ENCODE measurements around the gene LRP1.

LRP1 gene

DNA sequence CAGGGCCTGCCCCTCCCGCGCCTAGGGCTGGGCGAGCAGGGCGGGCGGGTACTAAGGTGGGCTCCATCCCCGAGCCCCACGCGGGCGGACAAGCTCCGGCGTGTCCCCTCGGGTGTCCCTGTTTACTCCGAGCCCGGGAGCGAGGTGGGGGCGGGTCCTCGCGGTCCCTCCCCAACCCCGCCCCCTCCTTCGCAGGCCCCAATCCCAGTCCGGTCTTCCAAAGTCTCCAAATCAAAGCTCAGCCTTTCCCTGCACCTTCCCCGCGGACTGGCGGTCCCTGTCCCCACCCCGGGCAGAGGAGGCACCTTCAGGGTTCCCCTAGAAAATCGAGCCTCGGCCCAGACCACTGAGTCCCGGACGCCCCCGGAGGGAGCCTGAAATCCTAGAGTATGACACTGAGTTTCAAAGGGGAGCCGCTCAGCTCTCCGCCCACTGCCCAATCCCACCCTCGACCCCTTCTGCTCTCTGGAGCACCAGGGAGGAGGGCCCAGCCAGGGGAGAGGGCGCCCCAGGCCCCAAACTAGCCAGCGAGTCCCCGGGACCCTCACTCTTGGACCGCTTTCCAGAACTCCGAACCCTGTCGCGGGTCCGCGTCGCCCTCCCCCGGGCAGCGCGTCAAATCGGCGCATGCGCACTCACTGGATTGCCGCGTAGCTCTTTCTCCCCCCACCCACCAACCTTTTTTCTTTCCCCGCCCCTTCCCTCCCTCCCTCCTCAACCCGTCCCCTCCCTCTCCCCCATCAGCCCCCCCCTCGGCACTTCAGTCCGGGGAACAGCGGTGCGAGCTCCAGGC is at the start of gene LRP1:
TSS of gene LRP1 (plus strand) at position 758 of the 793 bp plus-strand sequence. CDS start 482 bp downstream, outside the sequence.
- peak; percentile 96 for DNase-seq (ENCODE audit: low spot score)

DNA sequence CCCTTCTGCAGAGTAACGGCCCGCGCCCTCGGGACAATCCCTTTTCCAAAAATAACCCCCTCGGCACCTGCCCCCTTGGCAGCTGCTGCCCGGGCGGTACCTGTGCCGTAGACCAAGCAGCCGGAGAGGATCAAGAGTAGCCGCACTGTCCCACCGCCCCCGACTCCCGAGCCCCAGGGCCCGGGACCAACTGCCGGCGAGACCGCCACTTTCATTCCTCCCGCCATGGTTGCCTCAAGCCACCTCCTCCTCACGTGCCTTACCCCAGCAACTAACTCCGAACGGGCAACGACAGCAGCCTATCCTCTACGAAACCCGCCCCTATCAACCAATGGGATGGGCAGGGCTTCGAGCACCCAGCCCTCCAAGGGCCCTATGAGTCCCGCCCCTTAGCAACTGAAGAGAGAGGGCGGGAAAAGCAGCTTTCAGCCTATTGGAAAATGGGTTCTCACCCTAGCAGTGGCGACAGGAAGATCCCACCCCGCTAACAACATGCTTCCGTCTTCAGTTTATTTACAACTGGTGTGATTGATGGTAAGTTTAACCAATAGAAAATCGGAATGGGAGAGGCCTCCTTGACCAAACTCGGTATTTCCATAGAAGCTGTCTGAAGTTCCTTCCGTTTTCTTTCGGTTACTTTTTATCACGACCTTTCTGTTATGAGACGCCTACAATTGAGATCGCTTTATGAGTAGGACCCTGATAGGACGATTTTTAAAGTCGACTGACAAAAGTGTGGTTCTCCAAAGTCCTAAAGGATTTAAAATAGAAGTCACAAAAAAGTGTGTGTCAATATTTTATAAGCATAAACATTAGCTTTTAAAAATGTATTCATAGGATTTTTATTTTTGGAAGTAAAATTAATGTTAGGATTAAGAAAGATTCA is 49.5 kb upstream of the LRP1 start, which contains the start of gene NEMP1:
TSS of gene NEMP1 (minus strand) at position 273 of the 886 bp plus-strand sequence. CDS start at position 227, 46 bp downstream.
- peak; percentile 91 for DNase-seq (ENCODE audit: low spot score)

DNA sequence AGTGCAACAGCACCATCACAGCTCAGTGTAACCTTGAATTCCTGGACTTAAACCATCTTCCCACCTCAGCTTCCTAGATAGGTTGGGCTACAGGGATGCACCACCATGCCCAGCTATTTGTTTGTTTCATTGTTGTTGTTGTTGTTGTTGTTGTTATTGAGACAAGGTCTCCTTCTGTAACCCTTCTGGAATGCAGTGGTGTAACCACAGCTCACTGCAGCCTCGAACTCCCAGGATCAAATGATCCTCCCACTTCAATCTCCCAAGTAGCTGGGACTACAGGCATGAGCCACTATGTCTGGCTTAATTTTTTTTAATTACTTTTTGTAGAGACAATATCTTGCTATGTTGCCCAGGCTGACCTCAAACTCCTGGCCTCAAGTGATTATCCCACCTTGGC is 48.5 kb upstream of the LRP1 start:
- DNase-seq (ENCODE audit: low spot score), result no peak

DNA sequence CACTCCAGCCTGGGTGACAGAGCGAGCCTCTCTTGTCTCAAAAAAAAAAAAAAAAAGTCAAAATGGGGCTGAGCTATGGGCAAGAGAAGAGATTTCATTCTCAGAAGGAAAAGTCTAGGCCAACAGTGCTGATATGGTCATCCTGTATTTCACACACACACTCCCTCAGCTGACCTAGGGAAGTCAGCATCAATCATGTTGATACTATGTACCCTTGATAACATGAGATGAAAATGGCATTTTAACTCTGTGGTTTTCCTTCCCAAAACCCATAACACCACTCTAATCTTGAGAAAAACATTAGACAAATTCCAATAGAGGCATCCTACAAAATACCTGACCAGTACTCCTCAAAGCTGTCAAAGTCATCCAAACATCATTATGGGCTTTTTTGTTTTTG is 47.4 kb upstream of the LRP1 start:
- no peak for DNase-seq (ENCODE audit: low spot score)

DNA sequence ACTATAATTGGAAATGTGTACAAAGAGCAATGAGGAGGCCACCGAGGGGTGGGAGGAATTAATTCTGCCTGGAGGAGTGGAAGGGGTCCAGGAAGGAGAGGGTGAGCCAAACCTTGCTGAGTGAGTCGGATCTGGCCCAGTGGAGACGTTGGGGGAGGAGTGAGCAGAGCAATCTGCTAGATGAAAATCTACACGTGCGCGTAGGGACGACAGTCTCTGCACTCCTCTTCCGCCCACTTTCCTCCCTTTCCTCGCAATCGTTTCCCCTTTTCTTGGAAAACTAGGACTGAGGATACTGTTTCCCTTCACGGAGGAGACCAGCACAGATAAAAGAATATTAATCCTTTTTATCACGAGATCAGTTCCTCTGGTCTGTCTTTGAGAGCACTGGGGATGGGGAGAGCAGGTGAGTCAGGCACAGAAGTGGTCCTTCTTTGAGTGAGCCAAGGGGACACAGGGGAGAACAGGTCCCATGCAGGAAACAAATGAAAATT is 42.2 kb upstream of the LRP1 start:
- no peak for DNase-seq (ENCODE audit: low spot score)

DNA sequence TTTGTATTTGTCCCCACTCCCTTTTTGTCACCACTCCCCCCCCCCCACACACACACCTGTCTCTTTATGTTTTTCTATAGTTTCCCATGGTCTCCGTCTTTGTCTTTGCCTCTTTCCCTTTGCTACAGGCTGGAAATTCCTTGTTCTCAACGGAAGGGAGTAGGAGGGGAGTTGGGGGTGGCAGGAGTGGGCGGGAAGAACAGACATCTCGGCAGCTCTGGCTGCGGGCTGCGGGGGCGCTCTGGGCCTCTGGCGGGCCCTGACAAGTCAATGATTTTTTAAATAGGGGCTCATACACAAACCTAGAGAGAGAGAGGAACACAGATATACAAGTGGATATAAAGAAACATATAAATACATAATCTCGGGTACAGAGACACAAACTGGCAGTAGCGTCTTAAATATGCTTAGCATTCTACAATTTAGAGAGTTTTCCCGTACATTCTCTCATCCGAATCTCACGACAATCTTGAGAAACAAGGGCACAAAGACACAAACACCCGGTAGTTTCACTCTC is 41.7 kb upstream of the LRP1 start:
- DNase-seq (ENCODE audit: low spot score), result no peak

DNA sequence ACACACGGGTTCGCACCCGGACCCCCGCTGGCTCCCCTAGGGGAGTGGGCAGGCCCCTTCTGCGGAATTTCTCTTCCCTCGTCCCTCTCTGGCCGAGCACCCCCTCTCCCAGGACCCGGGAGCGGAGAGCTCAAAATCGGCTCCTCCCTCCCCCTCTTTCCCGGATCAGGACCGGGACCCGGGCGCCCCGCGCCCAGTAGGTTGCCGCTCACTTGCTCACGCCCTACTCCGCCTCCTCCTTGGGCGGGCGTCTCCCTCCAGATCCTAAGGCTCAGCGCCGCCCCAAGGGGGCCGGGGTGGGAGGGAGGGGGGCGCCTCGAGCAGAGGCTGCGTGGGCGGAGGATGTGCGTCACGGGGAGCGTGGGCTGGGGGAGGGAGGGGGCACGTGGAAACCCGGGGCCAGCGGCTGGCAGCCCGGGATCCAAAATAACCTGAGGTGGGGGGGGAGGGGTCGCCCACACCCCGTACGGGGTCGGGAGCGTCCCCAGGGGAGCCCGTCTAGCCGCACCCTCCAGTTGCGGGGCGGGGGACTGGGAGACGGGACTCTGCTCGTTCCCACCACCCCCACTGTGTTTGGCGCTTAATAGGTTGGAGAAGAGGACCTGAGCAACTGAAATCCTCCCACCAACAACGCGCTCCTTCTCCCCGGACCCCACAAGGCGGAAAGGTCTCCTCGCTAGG is 41.1 kb upstream of the LRP1 start:
- DNase-seq (ENCODE audit: low spot score), result peak; percentile 73

DNA sequence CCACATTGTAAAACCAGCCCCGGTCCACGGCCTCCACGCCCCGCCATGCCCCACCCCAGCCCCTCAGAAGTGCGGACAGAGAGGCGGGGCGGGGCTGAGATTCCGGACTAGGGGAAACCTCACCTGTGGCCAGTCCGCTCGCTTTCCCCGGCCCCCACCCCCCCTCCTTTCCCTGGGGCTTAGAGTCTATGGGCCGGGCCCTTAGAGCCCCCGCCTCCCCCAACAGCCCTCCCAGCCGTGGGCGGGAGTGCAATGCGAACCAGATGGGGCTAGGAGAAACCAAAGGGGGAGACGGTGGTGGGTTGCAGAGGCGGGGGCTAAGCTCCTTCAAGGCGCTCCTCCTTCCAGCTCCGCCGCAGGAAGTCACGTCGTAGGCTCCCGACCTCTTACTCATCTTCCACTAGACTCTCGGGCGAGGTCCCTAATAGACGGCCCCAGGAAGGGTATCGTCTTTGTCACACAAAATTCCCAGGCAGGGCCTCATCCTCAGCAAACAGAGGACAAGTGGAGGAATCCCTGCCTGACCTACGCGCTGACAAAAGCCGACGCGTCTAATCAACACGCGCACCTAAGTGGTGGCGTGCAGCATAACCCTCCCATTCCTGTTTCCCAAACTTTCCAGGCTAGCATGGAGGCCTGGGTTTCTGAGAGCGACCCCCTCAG is 40.5 kb upstream of the LRP1 start:
- DNase-seq (ENCODE audit: low spot score), result peak; percentile 78

DNA sequence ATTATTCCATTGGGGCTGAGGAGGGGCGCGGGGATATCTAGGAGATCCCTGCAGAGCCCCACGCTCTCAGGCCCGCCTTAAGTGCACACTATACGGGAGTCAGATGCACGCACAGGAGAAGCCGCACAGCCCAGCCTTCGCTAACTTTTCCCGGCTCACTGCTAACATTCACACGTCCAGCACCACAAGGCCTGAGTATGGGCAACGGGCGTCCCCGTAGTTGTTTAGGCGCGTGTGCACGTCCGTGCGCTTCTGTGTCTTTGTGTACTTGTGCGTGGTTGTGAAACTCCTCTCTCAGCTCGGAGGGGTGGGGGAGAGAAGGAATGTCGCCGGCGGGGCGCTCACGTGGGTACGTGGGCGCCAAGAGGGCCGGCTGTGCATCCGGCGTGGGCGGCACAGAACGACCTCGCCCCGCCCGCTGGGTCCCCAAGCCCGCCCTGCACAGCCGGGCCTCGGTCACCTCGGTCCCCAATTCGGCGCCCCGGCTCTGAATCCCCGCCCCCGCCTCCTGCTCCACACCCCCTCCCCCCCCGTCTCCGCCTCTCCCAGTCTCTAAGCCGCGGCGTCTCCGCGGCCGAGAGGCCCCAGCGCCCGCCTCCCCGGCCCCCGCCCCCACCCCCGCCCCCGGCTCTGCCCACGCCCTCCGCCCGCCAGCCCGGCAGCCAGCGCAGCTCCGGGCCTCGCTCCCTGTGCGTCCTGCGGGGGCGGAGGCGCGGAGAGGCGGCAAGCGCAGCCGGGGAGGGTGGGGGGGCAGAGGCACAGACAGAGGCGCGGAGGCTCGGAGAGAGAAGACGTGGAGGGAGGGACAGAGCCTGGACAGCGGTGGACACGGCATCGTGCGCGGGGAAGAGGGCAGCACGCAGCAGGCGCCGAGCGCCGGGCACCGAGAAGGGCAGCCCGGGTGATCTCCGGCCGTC is 39.7 kb upstream of the LRP1 start, which contains the start of gene NAB2:
TSS of gene NAB2 (plus strand) at position 761 of the 917 bp plus-strand sequence. CDS start 158 bp downstream, outside the sequence.
- DNase-seq (ENCODE audit: low spot score), result peak; percentile 73

DNA sequence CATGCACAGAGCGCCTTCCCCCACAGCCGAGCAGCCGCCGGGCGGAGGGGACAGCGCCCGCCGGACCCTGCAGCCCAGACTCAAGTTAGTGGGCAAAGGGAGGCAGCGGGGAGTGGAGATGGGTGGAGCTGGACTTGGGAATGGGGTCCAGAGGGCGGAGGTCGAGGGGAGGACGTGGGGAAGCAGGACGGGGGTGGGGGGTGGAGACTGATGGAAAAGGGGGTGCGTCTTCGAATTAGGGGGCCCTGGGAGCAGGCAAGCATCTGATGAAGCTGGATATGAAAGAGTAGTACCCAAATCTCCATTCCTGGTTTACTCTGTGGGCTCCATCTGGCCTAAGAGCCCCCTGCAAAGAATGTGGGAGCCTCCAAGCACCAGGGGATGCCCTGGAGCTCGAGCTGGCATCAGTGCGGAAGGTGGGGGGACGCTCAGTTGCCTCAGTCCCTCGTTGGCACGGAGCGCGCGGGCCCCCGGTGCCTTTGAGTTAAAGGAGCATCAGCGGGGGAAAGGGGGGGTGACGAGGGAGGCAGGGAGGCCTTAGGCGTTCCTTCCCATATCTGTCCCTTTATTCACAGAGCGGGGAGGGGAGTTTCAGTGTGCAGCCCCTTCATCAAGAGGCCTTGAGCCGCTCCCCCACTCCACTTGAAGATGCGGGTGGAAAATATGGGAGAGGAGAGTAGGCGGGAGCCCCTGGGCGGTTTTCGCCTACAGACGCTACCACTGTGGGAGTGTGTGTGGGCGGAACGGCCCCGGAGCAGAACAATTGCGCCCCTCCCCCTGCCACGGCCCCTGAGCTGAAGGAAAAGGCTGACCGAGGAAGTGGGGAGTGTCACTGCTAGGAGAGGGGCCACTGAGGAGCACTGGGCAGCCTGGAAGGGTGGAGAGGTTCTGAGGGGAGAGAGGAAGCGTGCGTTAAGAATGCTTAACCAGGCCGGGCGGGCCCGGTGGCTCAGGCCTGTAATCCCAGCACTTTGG is 38.7 kb upstream of the LRP1 start:
- no peak for DNase-seq (ENCODE audit: low spot score)

DNA sequence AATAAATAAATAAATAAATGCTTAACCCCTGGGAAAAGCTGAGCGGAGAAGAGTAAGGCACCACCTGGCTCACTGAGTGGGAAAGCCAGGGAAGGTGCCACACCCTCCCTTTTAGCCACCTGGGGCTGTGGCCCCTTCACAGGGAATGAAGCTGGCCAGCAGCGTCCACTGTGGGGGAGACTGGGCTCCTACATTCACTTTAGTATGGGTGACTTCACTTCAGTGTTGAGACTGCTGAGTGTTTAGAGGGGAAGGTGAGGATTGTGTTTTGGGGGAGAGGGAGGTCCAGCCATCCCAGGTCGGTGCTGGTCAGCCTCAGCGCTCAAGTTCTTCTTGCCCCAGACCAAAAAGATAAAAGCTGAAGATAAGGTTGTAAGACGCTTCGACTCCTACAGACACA is 37.8 kb upstream of the LRP1 start:
- DNase-seq (ENCODE audit: low spot score), result no peak

DNA sequence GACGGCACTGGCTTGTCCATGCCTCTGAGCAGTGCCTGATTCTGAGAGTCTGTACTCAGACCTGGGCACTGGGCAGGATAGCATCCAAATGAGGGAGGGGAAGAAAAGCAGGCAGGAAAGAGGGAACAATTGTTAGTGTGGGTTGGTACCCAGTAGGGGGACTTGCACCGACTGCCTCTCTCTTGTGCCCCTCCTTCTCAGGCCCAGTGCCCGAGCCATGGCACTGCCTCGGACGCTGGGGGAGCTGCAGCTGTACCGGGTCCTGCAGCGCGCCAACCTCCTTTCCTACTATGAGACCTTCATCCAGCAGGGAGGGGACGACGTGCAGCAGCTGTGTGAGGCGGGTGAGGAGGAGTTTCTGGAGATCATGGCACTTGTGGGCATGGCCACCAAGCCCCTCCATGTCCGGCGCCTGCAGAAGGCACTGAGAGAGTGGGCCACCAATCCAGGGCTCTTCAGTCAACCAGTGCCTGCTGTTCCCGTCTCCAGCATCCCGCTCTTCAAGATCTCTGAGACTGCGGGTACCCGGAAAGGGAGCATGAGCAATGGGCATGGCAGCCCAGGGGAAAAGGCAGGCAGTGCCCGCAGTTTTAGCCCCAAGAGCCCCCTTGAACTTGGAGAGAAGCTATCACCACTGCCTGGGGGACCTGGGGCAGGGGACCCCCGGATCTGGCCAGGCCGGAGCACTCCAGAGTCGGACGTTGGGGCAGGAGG is 37.2 kb upstream of the LRP1 start:
- DNase-seq (ENCODE audit: low spot score), result no peak

DNA sequence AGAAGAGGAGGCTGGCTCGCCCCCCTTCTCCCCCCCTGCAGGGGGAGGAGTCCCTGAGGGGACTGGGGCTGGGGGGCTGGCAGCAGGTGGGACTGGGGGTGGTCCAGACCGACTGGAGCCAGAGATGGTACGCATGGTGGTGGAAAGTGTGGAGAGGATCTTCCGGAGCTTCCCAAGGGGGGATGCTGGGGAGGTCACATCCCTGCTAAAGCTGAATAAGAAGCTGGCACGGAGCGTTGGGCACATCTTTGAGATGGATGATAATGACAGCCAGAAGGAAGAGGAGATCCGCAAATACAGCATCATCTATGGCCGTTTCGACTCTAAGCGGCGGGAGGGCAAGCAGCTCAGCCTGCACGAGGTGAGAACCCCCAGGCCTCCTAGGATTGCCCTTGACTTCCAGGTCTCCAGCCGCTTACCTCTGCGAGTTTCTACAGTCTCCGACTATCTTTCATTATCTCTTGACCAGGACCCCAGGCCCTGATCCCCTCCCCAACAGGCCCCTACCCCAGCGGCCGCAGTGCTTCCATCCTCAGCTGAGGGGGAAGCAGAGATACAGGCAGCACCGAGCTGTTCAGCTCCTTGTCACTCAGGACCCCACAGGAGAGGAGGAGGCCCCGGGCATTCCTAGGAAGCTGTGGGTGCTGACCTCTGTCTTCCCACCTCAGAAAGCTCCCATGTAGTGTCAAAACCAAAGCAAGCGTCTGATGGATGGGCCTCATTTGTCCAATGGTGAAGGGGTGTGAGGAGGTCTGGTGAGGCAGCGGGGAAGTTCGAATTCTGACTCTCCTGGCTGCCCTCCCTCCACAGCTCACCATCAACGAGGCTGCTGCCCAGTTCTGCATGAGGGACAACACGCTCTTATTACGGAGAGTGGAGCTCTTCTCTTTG is 36.4 kb upstream of the LRP1 start:
- no peak for DNase-seq (ENCODE audit: low spot score)

DNA sequence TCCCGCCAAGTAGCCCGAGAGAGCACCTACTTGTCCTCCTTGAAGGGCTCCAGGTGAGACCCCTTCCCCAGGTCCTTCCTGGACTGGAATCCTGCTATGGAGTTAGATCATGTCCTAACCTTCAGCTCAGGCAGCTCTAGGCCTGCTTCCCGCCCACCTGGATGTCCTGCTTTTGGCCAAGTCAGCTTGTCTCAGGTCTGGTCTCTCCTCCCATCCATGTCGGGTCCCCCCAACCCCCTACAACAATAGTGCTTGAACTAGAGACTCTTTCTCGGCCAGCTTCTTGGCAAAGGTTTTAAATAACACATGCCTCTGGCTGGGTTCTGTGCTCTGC is 35.8 kb upstream of the LRP1 start:
- no peak for DNase-seq (ENCODE audit: low spot score)

DNA sequence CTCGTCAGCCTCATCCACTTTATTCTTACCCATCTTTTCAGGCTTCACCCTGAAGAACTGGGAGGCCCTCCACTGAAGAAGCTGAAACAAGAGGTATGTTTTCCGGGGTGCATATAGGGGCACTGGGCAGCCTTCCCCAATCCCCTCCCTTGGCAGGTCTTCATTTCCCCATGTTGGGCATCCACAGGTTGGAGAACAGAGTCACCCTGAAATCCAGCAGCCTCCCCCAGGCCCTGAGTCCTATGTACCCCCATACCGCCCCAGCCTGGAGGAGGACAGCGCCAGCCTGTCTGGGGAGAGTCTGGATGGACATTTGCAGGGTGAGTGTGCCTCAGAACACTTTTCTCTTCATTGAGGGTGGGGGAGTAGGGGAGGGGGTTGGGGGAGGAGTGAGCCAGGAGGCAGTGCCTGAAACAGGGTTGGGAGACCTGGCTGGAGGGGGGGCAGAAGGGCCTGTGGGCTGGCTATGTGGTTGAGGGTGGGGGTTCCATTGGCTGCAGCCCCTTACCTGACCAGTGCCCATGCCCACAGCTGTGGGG is 35.3 kb upstream of the LRP1 start:
- DNase-seq (ENCODE audit: low spot score), result no peak

DNA sequence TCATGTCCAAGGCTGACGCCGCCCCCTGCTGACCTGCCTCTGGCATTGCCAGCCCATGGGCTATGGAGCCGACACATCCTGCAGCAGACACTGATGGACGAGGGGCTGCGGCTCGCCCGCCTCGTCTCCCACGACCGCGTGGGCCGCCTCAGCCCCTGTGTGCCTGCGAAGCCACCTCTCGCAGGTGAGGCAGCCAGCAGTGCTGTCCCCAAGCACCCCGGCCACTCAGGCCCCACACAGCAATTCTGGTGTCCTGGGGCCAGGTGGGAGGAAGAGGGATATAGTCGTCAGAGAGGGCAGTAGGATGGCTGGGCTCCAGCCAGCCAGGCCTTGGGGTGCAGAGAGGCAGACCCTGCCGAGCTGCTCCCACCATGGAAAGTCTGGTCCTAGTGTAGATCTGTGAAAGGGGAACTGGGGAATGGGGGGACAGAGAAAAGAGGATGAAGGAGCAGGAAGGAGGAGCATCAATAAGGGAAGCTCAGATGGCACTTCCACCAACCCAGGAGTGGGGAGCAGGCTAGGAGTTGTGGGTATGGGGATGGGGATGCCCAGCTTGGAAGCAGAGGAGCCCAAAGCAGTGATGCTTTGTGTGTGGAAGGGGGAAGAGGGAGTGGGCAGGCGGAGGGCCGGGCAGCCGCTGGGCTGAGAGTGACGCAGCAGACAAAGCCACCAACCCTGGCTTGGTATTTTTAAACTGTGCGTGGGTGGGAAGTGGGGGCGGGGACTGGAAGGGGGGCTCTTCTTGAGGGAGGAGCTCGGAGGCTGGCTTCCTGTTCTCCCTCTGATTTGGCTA is 34.7 kb upstream of the LRP1 start:
- peak; percentile 89 for DNase-seq (ENCODE audit: low spot score)

Data from COLO829 (cell line).